ENCODE measurements around the gene TRANK1. TPM values are rescaled to one million over a fixed set of nuclear protein-coding genes. Genes with fewer than 3 reads are reported as not detected.

Gene TRANK1
- total RNA-seq, 1 experiment from 2014 or later: 10.5 TPM

GRCh38 chr3:36840453-36840921 lies 104.4 kb downstream of the TRANK1 start:
- no peak for ATAC-seq
- ChIA-PET POLR2A (no interaction called here), CTCF (interaction anchor here (1.2 kb wide), 1 partner anchor 118 kb away, joined by 4 read pairs; no protein-coding TSS in a partner anchor)
- no peaks in the 10 kb centered on the region; the same call in 1 of the 2 replicates for H3K4me1 Mint-ChIP-seq
- no peak overlapping the region for H3K27ac Mint-ChIP-seq
- no peak overlapping the region for H3K4me3 Mint-ChIP-seq
- H3K9me3 Mint-ChIP-seq: peaks cover 23% of the 10 kb centered on the region
- no peak for DNase-seq (ENCODE audit: low spot score)
- peaks cover 24% of the 10 kb centered on the region for H3K36me3 Mint-ChIP-seq
- TF ChIP-seq E2F1 (CRISPR knock-in tag; IDR thresholded peaks at IDR 0.05) (no peak), CREM (CRISPR knock-in tag; IDR thresholded peaks at IDR 0.05) (no peak)
- H3K27me3 Mint-ChIP-seq (ENCODE audit: low read depth): no peaks in the 10 kb centered on the region

GRCh38 chr3:36837089-36837488 lies 107.8 kb downstream of the TRANK1 start:
- TF ChIP-seq ATF1 (CRISPR knock-in tag; IDR thresholded peaks at IDR 0.05) (no peak), USF2 (CRISPR knock-in tag; IDR thresholded peaks at IDR 0.05) (no peak), SOX15 (CRISPR knock-in tag; IDR thresholded peaks at IDR 0.05) (no peak), ZNF532 (CRISPR knock-in tag; IDR thresholded peaks at IDR 0.05; ENCODE audit: borderline replicate concordance) (no peak), STAT6 (CRISPR knock-in tag; conservative IDR thresholded peaks at IDR 0.05; ENCODE audit: low read depth) (no peak)
- DNase-seq (ENCODE audit: low spot score) (no peak), ATAC-seq (peak; percentile 90)
- Mint-ChIP-seq H3K27me3 (ENCODE audit: low read depth) (no peaks in the 10 kb centered on the region), H3K9me3 (peaks cover 15% of the 10 kb centered on the region), H3K4me1 (no peaks in the 10 kb centered on the region), H3K4me3 (no peak overlapping the region), H3K36me3 (peaks cover 17% of the 10 kb centered on the region), H3K27ac (no peak overlapping the region)
- CTCF ChIA-PET: interaction anchor here (0.6 to 2.2 kb wide), 9 partner anchors 9 to 121 kb away, joined by 3 to 24 read pairs (median 4); no protein-coding TSS in a partner anchor
- POLR2A ChIA-PET: interaction anchor here (0.8 kb wide), 1 partner anchor 30 kb away, joined by 3 read pairs; no protein-coding TSS in a partner anchor

GRCh38 chr3:36833160-36833814 lies 111.6 kb downstream of the TRANK1 start:
- ChIA-PET CTCF (interaction anchor here (1.3 kb wide), 1 partner anchor 36 kb away, joined by 5 read pairs; no protein-coding TSS in a partner anchor), POLR2A (no interaction called here)
- H3K27me3 Mint-ChIP-seq (ENCODE audit: low read depth): no peaks in the 10 kb centered on the region
- no peak overlapping the region for H3K4me3 Mint-ChIP-seq
- H3K9me3 Mint-ChIP-seq: peaks cover 10% of the 10 kb centered on the region
- TF ChIP-seq STAT6 (CRISPR knock-in tag; conservative IDR thresholded peaks at IDR 0.05; ENCODE audit: low read depth) (no peak), MAX (CRISPR knock-in tag; IDR thresholded peaks at IDR 0.05) (no peak)
- H3K36me3 Mint-ChIP-seq: no peaks in the 10 kb centered on the region; the same call in 1 of the 2 replicates
- H3K4me1 Mint-ChIP-seq: no peaks in the 10 kb centered on the region
- no peak overlapping the region for H3K27ac Mint-ChIP-seq
- DNase-seq (ENCODE audit: low spot score): no peak
- 0 out of 2 replicates have a peak, but pooled peaks have one; percentile 35 for ATAC-seq

All from WTC11 (cell line).